Activated T-helper 2 cell treated with anti-CD3 and anti-CD28 coated beads, Interferon-gamma antibody, Interleukin-2, Interleukin-4, amounts not matched to agents 10 μg/mL and 5 μg/mL and 100 μg/mL, durations not matched to agents 14 hours and 24 hours and 36 hours (primary cell): ENCODE data around the gene PCDHAC2. TPM values are rescaled to one million over a fixed set of nuclear protein-coding genes. Genes with fewer than 3 reads are reported as not detected.

Experiments
- total RNA-seq: library from RNA; stranded (reverse); gene quantifications from 2 replicates; pipeline ENCODE4 v1.2.3, GENCODE V29; 2022

The PCDHAC2 gene
- total RNA-seq, 1 donor from 2014 or later: not detected

Other genes starting within 250 kb of the PCDHAC2 start
- gene PCDHA1, start 180.3 kb upstream of the PCDHAC2 start, total RNA-seq: 0.07 TPM in 1 of 2 replicates, not detected in the other
- gene PCDHA2, start 171.6 kb upstream of the PCDHAC2 start, total RNA-seq: not detected in 2 replicates
- not detected in 2 replicates for gene PCDHA3, start 165.4 kb upstream of the PCDHAC2 start, total RNA-seq
- gene PCDHA4, start 159.4 kb upstream of the PCDHAC2 start, total RNA-seq: not detected in 2 replicates
- not detected in 2 replicates for gene PCDHA5, start 144.9 kb upstream of the PCDHAC2 start, total RNA-seq
- gene PCDHA6, start 138.5 kb upstream of the PCDHAC2 start, total RNA-seq: not detected in 2 replicates
- not detected in 2 replicates for gene PCDHA7, start 132.2 kb upstream of the PCDHAC2 start, total RNA-seq
- gene PCDHA8, start 125.3 kb upstream of the PCDHAC2 start, total RNA-seq: not detected in 2 replicates
- not detected in 2 replicates for gene PCDHA9, start 118.1 kb upstream of the PCDHAC2 start, total RNA-seq
- not detected in 2 replicates for gene PCDHA10, start 110.6 kb upstream of the PCDHAC2 start, total RNA-seq
- not detected in 2 replicates for gene PCDHA11, start 97.5 kb upstream of the PCDHAC2 start, total RNA-seq
- not detected in 2 replicates for gene PCDHA12, start 91.2 kb upstream of the PCDHAC2 start, total RNA-seq
- gene PCDHA13, start 84.4 kb upstream of the PCDHAC2 start, total RNA-seq: not detected in 2 replicates
- gene PCDHAC1, start 40.2 kb upstream of the PCDHAC2 start, total RNA-seq: not detected in 2 replicates
- not detected in 2 replicates for gene PCDHB1, start 84.9 kb downstream of the PCDHAC2 start, total RNA-seq
- gene PCDHB2, start 128.1 kb downstream of the PCDHAC2 start, total RNA-seq: 0.11 and 0.25 TPM in 2 replicates
- not detected in 2 replicates for gene PCDHB3, start 134.0 kb downstream of the PCDHAC2 start, total RNA-seq
- gene PCDHB4, start 155.3 kb downstream of the PCDHAC2 start, total RNA-seq: not detected in 2 replicates
- gene PCDHB5, start 168.7 kb downstream of the PCDHAC2 start, total RNA-seq: not detected in 2 replicates
- gene PCDHB6, start 183.6 kb downstream of the PCDHAC2 start, total RNA-seq: not detected in 2 replicates
- 0.07 TPM in 1 of 2 replicates, not detected in the other for gene PCDHB7, start 206.2 kb downstream of the PCDHAC2 start, total RNA-seq
- gene PCDHB8, start 211.3 kb downstream of the PCDHAC2 start, total RNA-seq: not detected in 2 replicates
- gene PCDHB16, start 215.9 kb downstream of the PCDHAC2 start, total RNA-seq: not detected in 2 replicates
- not detected in 2 replicates for gene PCDHB9, start 220.7 kb downstream of the PCDHAC2 start, total RNA-seq
- not detected in 2 replicates for gene PCDHB10, start 225.9 kb downstream of the PCDHAC2 start, total RNA-seq
- gene PCDHB11, start 233.2 kb downstream of the PCDHAC2 start, total RNA-seq: not detected in 2 replicates
- not detected in 2 replicates for gene PCDHB12, start 242.2 kb downstream of the PCDHAC2 start, total RNA-seq
- gene PCDHB13, start 247.4 kb downstream of the PCDHAC2 start, total RNA-seq: 0.02 TPM in 1 of 2 replicates, not detected in the other